HepG2 (cell line): ENCODE measurements around the gene UBE2G2. TPM values are rescaled to one million over a fixed set of nuclear protein-coding genes. Genes with fewer than 3 reads are reported as not detected.

ENCODE experiments used
- ATAD3A ChIP-seq: sonication (generic); formaldehyde crosslinking; IDR thresholded peaks from 2 replicates; pipeline ENCODE4 v1.4.0; 2020; ENCODE audit warnings: missing genetic modification reagents
- ATF3 ChIP-seq: sonication (generic); formaldehyde crosslinking; IDR thresholded peaks from 2 replicates; pipeline ENCODE4 v1.4.0; 2020; ENCODE audit warnings: missing genetic modification reagents
- BHLHE40 ChIP-seq: IDR thresholded peaks from 2 replicates; pipeline ENCODE4 v1.6.1; 2011; ENCODE audit warnings: low read length, improper control_type of control experiment
- BRD4 ChIP-seq: sonication (generic); formaldehyde crosslinking; IDR thresholded peaks from 2 replicates; pipeline ENCODE4 v1.4.0; 2020; ENCODE audit warnings: missing genetic modification reagents
- CREB1 ChIP-seq, 2 experiments: fragments of 450-650 bp in 1 of 2; IDR thresholded peaks; 2 replicates each; pipeline ENCODE4 v1.6.1; 2016 to 2017; ENCODE audit warnings: control low read depth in 1 of 2, mild to moderate bottlenecking in 1 of 2, missing compliant biosample characterization in 1 of 2, missing genetic modification characterization in 1 of 2
- E2F2 ChIP-seq: sonication (generic); formaldehyde crosslinking; IDR thresholded peaks from 2 replicates; pipeline ENCODE4 v1.4.0; 2020; ENCODE audit warnings: missing genetic modification reagents, borderline replicate concordance
- GMEB2 ChIP-seq: IDR thresholded peaks from 2 replicates; pipeline ENCODE4 v1.6.1; 2016; ENCODE audit warnings: missing biosample characterization, missing genetic modification reagents, low read depth
- HDAC1 ChIP-seq: sonication (generic); formaldehyde crosslinking; IDR thresholded peaks from 2 replicates; pipeline ENCODE4 v1.5.1; 2020; ENCODE audit warnings: mild to moderate bottlenecking, missing genetic modification reagents
- HNRNPK ChIP-seq: fragments of 200-400 bp; formaldehyde crosslinking; IDR thresholded peaks from 2 replicates; pipeline ENCODE4 v1.6.1; 2018; ENCODE audit warnings: low read length, low read depth, moderate library complexity, mild to moderate bottlenecking; ENCODE audit not compliant: poor library complexity, severe bottlenecking
- HOXD1 ChIP-seq: sonication (generic); formaldehyde crosslinking; IDR thresholded peaks from 2 replicates; pipeline ENCODE4 v1.5.0; 2020; ENCODE audit warnings: missing genetic modification reagents
- IKZF4 ChIP-seq: sonication (generic); formaldehyde crosslinking; IDR thresholded peaks from 2 replicates; pipeline ENCODE4 v1.5.1; 2020; ENCODE audit warnings: borderline replicate concordance, mild to moderate bottlenecking, low read depth, missing genetic modification reagents; ENCODE audit errors: not compliant biosample characterization
- KAT7 ChIP-seq: IDR thresholded peaks from 2 replicates; pipeline ENCODE4 v1.6.1; 2018; ENCODE audit warnings: borderline replicate concordance, missing compliant biosample characterization
- KDM1A ChIP-seq: IDR thresholded peaks from 2 replicates; pipeline ENCODE4 v1.6.1; 2016; ENCODE audit warnings: missing compliant biosample characterization
- KLF13 ChIP-seq: sonication (generic); formaldehyde crosslinking; IDR thresholded peaks from 2 replicates; pipeline ENCODE4 v1.4.0; 2020; ENCODE audit warnings: mild to moderate bottlenecking, missing genetic modification reagents
- MTA3 ChIP-seq: sonication (generic); formaldehyde crosslinking; IDR thresholded peaks from 2 replicates; pipeline ENCODE4 v1.4.0; 2020; ENCODE audit warnings: missing genetic modification reagents
- MXD1 ChIP-seq: sonication (generic); formaldehyde crosslinking; IDR thresholded peaks from 2 replicates; pipeline ENCODE4 v1.4.0; 2020; ENCODE audit warnings: mild to moderate bottlenecking, missing genetic modification reagents
- NR0B2 ChIP-seq: sonication (generic); formaldehyde crosslinking; IDR thresholded peaks from 2 replicates; pipeline ENCODE4 v1.4.0; 2020; ENCODE audit warnings: mild to moderate bottlenecking, missing genetic modification reagents
- RELA ChIP-seq: sonication (generic); formaldehyde crosslinking; IDR thresholded peaks from 2 replicates; pipeline ENCODE4 v1.4.0; 2020; ENCODE audit warnings: missing genetic modification reagents
- REXO4 ChIP-seq: sonication (generic); formaldehyde crosslinking; IDR thresholded peaks from 2 replicates; pipeline ENCODE4 v1.8.0; 2022; ENCODE audit warnings: missing genetic modification reagents, mild to moderate bottlenecking, borderline replicate concordance
- RFX1 ChIP-seq: fragments of 450-650 bp; IDR thresholded peaks from 2 replicates; pipeline ENCODE4 v1.6.1; 2017
- ZMAT3 ChIP-seq: sonication (generic); formaldehyde crosslinking; conservative IDR thresholded peaks from 2 replicates; pipeline ENCODE4 v1.7.0; 2021; ENCODE audit warnings: missing genetic modification reagents
- ZNF354B ChIP-seq: sonication (generic); formaldehyde crosslinking; IDR thresholded peaks from 2 replicates; pipeline ENCODE4 v1.8.0; 2022; ENCODE audit warnings: mild to moderate bottlenecking, missing genetic modification reagents
- ZNF558 ChIP-seq: sonication (generic); formaldehyde crosslinking; IDR thresholded peaks from 2 replicates; pipeline ENCODE4 v1.9.0; 2022; ENCODE audit warnings: mild to moderate bottlenecking, missing genetic modification reagents, borderline replicate concordance
- ZNF639 ChIP-seq: conservative IDR thresholded peaks from 2 replicates; pipeline ENCODE4 v1.6.1; 2018; ENCODE audit warnings: missing genetic modification reagents
- ZNF644 ChIP-seq: IDR thresholded peaks from 2 replicates; pipeline ENCODE4 v1.6.1; 2016; ENCODE audit warnings: low read depth
- polyA plus RNA-seq, 8 experiments: library from polyadenylated mRNA; depleted of rRNA in 3 of 8; stranded (reverse) in 7 of 8; unstranded in 1 of 8; fragments of >200 nt; fragmentation: Illumina TruSeq in 4 of 8; extraction: Trizol in 4 of 8; gene quantifications; 2 replicates each; pipeline versions ENCODE4 v1.2.1 to v1.2.3, GENCODE V29; 2011 to 2016; ENCODE audit warnings: low read depth in 4 of 8, missing spikeins in 1 of 8, mixed read lengths in 1 of 8; ENCODE audit not compliant: insufficient read depth in 1 of 8
- total RNA-seq, 5 experiments: library from RNA; depleted of rRNA; stranded (reverse); fragments of >200 nt; fragmentation: Illumina TruSeq; extraction: Trizol; gene quantifications; 2 replicates each; pipeline ENCODE4 v1.2.3, GENCODE V29; 2016; ENCODE audit warnings: low read depth in 1 of 5

The UBE2G2 gene
- total and polyA plus RNA-seq, 2 of the 13 experiments (the other 11 are each of a cell fraction or from before 2014, with no cell fraction given) = 55.4 to 92.0 TPM

- TF ChIP-seq KAT7 (CRISPR knock-in tag) = peak; percentile 54; the same call in 1 of the 2 replicates
- no peak for TF ChIP-seq KDM1A (CRISPR knock-in tag)
- peak; percentile 98 for TF ChIP-seq HNRNPK
- no peak for TF ChIP-seq REXO4 (CRISPR knock-in tag)
- no peak for TF ChIP-seq CREB1 (IDR thresholded peaks at IDR 0.05)
- no peak for TF ChIP-seq CREB1 (CRISPR knock-in tag; IDR thresholded peaks at IDR 0.05)
- TF ChIP-seq MTA3 (CRISPR knock-in tag) = no peak
- peak; percentile 93 for TF ChIP-seq NR0B2 (CRISPR knock-in tag)
- 0 out of 2 replicates have a peak, but pooled peaks have one; percentile 16 for TF ChIP-seq KLF13
- TF ChIP-seq RFX1 = no peak
- peak; percentile 96 for TF ChIP-seq MXD1
- no peak for TF ChIP-seq GMEB2 (CRISPR knock-in tag)
- peak; percentile 93 for TF ChIP-seq ZMAT3 (CRISPR knock-in tag)
- no peak for TF ChIP-seq RELA
- TF ChIP-seq IKZF4 (CRISPR knock-in tag) = peak; percentile 78
- TF ChIP-seq ATF3 (CRISPR knock-in tag) = peak; percentile 69
- peak; percentile 35 for TF ChIP-seq BRD4 (CRISPR knock-in tag)
- peak; percentile 20; the same call in 1 of the 2 replicates for TF ChIP-seq HOXD1 (CRISPR knock-in tag)
- TF ChIP-seq ZNF644 (CRISPR knock-in tag) = no peak
- no peak for TF ChIP-seq ZNF354B (CRISPR knock-in tag)
- peak; percentile 98 for TF ChIP-seq HDAC1 (CRISPR knock-in tag)
- peak; percentile 79 for TF ChIP-seq BHLHE40
- no peak for TF ChIP-seq ZNF558
- TF ChIP-seq ZNF639 (CRISPR knock-in tag) = 0 out of 2 replicates have a peak, but pooled peaks have one; percentile 50
- no peak for TF ChIP-seq E2F2 (CRISPR knock-in tag)
- no peak for TF ChIP-seq ATAD3A (CRISPR knock-in tag)
These were observed at the start of gene UBE2G2 (continued) for GRCh38 chr21:44801468-44802395.
